ENCODE data around the gene ABL1.

ABL1 gene

DNA sequence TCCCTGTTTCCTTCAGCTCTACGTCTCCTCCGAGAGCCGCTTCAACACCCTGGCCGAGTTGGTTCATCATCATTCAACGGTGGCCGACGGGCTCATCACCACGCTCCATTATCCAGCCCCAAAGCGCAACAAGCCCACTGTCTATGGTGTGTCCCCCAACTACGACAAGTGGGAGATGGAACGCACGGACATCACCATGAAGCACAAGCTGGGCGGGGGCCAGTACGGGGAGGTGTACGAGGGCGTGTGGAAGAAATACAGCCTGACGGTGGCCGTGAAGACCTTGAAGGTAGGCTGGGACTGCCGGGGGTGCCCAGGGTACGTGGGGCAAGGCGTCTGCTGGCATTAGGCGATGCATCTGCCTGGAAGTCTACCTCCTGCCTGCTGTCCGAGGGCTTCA lies 27.7 kb downstream of the ABL1 start:
- Histone ChIP-seq H3K36me3 (ENCODE audit: insufficient read depth, low read length) (peaks cover 89% of the 10 kb centered on the region), H4K20me1 (ENCODE audit: insufficient read depth, low read length) (peaks cover 36% of the 10 kb centered on the region; the same call in 1 of the 2 replicates), H3K27ac (ENCODE audit: low read length) (no peak overlapping the region), H3K4me2 (ENCODE audit: insufficient read depth, low read length) (no peak overlapping the region), H2AFZ (ENCODE audit: low read depth, low read length) (no peak overlapping the region), H3K4me3 (ENCODE audit: low read depth in 1 of 2, low read length in 2 of 2) (no peak overlapping the region), H3K27me3 (ENCODE audit: insufficient read depth, low read length, poor library complexity) (no peaks in the 10 kb centered on the region), H3K9ac (ENCODE audit: low read depth, low read length) (no peak overlapping the region), H3K9me3 (ENCODE audit: insufficient read depth, low read length, severe bottlenecking) (no peaks in the 10 kb centered on the region), H3K79me2 (ENCODE audit: insufficient read depth, low read length) (peaks cover 35% of the 10 kb centered on the region), H3K4me1 (ENCODE audit: insufficient read depth, low read length) (no peaks in the 10 kb centered on the region)
- no peak for TF ChIP-seq EZH2 (IDR thresholded peaks at IDR 0.05; ENCODE audit: borderline replicate concordance, low read depth, low read length, severe bottlenecking)
- no peak for DNase-seq
- ATAC-seq (ENCODE audit: insufficient read depth, low read depth), result no peak

DNA sequence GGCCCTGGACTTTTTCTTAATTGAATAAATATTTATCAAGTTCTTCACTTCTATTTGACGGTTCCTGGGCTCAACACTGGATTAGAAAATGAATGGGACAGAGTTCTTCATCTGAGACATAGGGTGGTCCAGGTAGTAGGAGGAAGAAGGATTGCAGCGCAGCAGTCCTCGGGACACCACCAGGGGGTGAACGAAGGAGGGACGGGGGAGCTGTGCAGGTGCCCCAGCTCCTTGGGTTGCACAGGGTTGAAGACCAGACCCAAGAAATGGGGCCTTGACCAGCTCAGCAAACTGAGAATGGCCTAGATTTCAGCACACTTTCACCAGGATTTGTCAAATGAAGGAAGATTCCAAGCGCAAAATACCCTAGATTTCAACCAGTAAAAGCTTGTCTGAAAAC lies 29.5 kb downstream of the ABL1 start:
- no peak overlapping the region for H3K4me2 ChIP-seq (ENCODE audit: insufficient read depth, low read length)
- no peak for TF ChIP-seq EZH2 (IDR thresholded peaks at IDR 0.05; ENCODE audit: borderline replicate concordance, low read depth, low read length, severe bottlenecking)
- TF ChIP-seq, protein P1, sequence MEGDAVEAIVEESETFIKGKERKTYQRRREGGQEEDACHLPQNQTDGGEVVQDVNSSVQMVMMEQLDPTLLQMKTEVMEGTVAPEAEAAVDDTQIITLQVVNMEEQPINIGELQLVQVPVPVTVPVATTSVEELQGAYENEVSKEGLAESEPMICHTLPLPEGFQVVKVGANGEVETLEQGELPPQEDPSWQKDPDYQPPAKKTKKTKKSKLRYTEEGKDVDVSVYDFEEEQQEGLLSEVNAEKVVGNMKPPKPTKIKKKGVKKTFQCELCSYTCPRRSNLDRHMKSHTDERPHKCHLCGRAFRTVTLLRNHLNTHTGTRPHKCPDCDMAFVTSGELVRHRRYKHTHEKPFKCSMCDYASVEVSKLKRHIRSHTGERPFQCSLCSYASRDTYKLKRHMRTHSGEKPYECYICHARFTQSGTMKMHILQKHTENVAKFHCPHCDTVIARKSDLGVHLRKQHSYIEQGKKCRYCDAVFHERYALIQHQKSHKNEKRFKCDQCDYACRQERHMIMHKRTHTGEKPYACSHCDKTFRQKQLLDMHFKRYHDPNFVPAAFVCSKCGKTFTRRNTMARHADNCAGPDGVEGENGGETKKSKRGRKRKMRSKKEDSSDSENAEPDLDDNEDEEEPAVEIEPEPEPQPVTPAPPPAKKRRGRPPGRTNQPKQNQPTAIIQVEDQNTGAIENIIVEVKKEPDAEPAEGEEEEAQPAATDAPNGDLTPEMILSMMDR (IDR thresholded peaks at IDR 0.05; ENCODE audit: borderline replicate concordance, extremely low read depth, low read length, poor library complexity, severe bottlenecking), result no peak
- ATAC-seq (ENCODE audit: insufficient read depth, low read depth) (no peak), DNase-seq (no peak)
- H3K27me3 ChIP-seq (ENCODE audit: insufficient read depth, low read length, poor library complexity), result no peaks in the 10 kb centered on the region
- H3K27ac ChIP-seq (ENCODE audit: low read length), result no peak overlapping the region
- H3K9ac ChIP-seq (ENCODE audit: low read depth, low read length), result no peak overlapping the region
- H2AFZ ChIP-seq (ENCODE audit: low read depth, low read length), result no peak overlapping the region
- H3K4me3 ChIP-seq (ENCODE audit: low read depth in 1 of 2, low read length in 2 of 2), result no peak overlapping the region
- H4K20me1 ChIP-seq (ENCODE audit: insufficient read depth, low read length), result peaks cover 28% of the 10 kb centered on the region; the same call in 1 of the 2 replicates
- peaks cover 33% of the 10 kb centered on the region for H3K79me2 ChIP-seq (ENCODE audit: insufficient read depth, low read length)
- H3K4me1 ChIP-seq (ENCODE audit: insufficient read depth, low read length), result no peaks in the 10 kb centered on the region
- no peaks in the 10 kb centered on the region for H3K9me3 ChIP-seq (ENCODE audit: insufficient read depth, low read length, severe bottlenecking)
- H3K36me3 ChIP-seq (ENCODE audit: insufficient read depth, low read length), result peaks cover 81% of the 10 kb centered on the region

DNA sequence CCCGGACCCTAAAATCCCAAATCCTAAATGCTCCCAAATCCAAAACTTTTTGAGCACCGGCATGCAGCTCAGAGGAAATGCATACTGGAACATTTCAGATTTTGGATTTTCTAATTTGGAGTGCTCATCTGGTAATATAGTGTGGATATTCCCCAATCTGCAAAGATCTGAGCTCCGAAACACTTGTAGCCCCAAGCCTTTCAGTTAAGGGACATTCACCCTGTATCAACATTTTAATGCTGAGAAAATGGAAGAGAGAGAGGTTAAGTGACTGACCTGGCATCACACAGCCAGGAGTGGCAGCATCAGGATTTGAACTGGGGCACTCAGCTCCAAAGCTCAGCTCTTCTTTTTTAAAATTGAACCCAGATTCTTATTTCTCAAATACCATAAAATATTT lies 30.9 kb downstream of the ABL1 start:
- Histone ChIP-seq H3K27me3 (ENCODE audit: insufficient read depth, low read length, poor library complexity) (no peaks in the 10 kb centered on the region), H3K4me2 (ENCODE audit: insufficient read depth, low read length) (no peak overlapping the region), H3K4me1 (ENCODE audit: insufficient read depth, low read length) (no peaks in the 10 kb centered on the region), H3K27ac (ENCODE audit: low read length) (no peak overlapping the region), H4K20me1 (ENCODE audit: insufficient read depth, low read length) (peaks cover 34% of the 10 kb centered on the region), H3K36me3 (ENCODE audit: insufficient read depth, low read length) (peaks cover 79% of the 10 kb centered on the region), H3K9ac (ENCODE audit: low read depth, low read length) (no peak overlapping the region), H3K4me3 (ENCODE audit: low read depth in 1 of 2, low read length in 2 of 2) (no peak overlapping the region), H3K79me2 (ENCODE audit: insufficient read depth, low read length) (peaks cover 30% of the 10 kb centered on the region), H2AFZ (ENCODE audit: low read depth, low read length) (no peak overlapping the region), H3K9me3 (ENCODE audit: insufficient read depth, low read length, severe bottlenecking) (no peaks in the 10 kb centered on the region)
- DNase-seq (no peak), ATAC-seq (ENCODE audit: insufficient read depth, low read depth) (no peak)
- TF ChIP-seq, protein P1 (IDR thresholded peaks at IDR 0.05; ENCODE audit: borderline replicate concordance, extremely low read depth, low read length, poor library complexity, severe bottlenecking), result no peak
- TF ChIP-seq EZH2 (IDR thresholded peaks at IDR 0.05; ENCODE audit: borderline replicate concordance, low read depth, low read length, severe bottlenecking), result no peak

DNA sequence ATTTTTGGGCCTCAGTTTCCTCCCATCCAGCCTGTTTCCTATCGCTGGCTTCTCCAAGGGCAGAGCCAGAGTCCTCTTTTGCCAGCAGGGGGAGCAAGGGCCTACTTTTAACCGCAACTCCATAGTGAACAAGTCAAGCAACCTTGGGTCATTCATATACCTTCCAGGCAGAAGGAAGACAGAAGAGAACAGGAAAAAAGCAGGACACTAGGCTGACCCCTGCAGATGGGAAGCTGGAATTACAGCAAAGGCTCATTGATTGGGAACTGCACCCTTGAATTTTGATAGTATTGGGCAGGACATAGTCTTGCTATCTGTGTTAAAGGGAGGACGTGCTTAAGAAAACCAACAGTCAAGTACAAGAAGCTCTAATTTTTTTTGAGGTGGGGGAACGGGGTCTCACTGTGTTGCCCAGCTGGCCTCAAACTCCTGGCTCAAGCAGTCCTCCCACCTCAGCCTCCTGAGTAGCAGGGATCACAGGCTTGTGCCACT lies 31.5 kb downstream of the ABL1 start:
- DNase-seq, result peak; percentile 63
- Histone ChIP-seq H3K36me3 (ENCODE audit: insufficient read depth, low read length) (peaks cover 81% of the 10 kb centered on the region), H3K79me2 (ENCODE audit: insufficient read depth, low read length) (peaks cover 30% of the 10 kb centered on the region)

More for the DNA sequence above, 31.5 kb downstream of the ABL1 start:
- H3K4me3 ChIP-seq (ENCODE audit: low read depth in 1 of 2, low read length in 2 of 2), result no peak overlapping the region
- H3K9me3 ChIP-seq (ENCODE audit: insufficient read depth, low read length, severe bottlenecking), result no peaks in the 10 kb centered on the region
- H3K9ac ChIP-seq (ENCODE audit: low read depth, low read length), result no peak overlapping the region
- TF ChIP-seq EZH2 (IDR thresholded peaks at IDR 0.05; ENCODE audit: borderline replicate concordance, low read depth, low read length, severe bottlenecking), result no peak
- TF ChIP-seq, protein P1 (IDR thresholded peaks at IDR 0.05; ENCODE audit: borderline replicate concordance, extremely low read depth, low read length, poor library complexity, severe bottlenecking), result peak; percentile 86
- H3K4me1 ChIP-seq (ENCODE audit: insufficient read depth, low read length), result no peaks in the 10 kb centered on the region
- H4K20me1 ChIP-seq (ENCODE audit: insufficient read depth, low read length), result peaks cover 40% of the 10 kb centered on the region
- H3K4me2 ChIP-seq (ENCODE audit: insufficient read depth, low read length), result no peak overlapping the region
- H2AFZ ChIP-seq (ENCODE audit: low read depth, low read length), result no peak overlapping the region
- H3K27me3 ChIP-seq (ENCODE audit: insufficient read depth, low read length, poor library complexity), result no peaks in the 10 kb centered on the region
- no peak overlapping the region for H3K27ac ChIP-seq (ENCODE audit: low read length)
- peak; percentile 88 for ATAC-seq (ENCODE audit: insufficient read depth, low read depth)
